Hematopoietic multipotent progenitor cell treated with erythropoietin and hydrocortisone succinate and interleukin-3 and kit ligand, for 6 days (in vitro differentiated cells): ENCODE results near the gene RDH16.
"Not testable (repeated sequence)": the region's sequence is repeated elsewhere in the genome, so short reads cannot be mapped to it uniquely, and the experiment has no call there.

Experiments
- DNase-seq: peaks from one replicate; pipeline ENCODE4 v3.0.0-alpha.2; 2015

RDH16 gene

DNA sequence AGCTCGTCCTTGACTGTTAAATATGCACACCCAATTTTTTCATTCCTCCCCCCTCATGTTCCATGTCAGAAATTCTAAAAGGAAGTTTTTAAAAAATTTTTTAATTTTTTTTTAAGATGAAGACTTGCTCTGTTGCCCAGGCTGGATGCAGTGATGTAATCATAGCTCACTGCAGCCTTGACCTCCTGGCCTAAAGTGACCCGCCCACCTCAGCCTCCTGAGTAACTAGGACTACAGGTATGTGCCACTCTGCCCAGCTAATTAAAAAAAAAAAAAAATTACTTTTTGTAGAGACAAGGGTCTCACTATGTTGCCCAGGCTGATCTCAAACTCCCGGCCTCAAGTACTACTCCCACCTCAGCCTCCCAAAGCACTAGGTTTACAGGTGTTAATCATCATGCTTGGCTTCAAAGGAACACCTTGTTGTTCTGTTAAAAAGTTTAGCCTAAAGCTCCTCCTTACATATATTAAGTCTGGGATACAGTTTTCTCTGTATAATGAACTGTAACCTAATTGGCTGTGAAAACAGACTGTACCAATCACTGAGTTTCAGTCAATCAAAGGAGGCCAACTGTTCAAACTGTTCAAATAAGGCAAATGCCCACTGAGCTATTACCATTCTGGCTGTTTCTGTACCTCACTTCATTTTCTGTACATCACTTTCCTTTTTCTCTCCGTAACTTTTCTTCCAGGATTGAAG, 41.0 kb downstream of the RDH16 start:
- no peak for DNase-seq

GRCh38 chr12:56914724-56915123, 42.7 kb downstream of the RDH16 start:
- no peak for DNase-seq

DNA sequence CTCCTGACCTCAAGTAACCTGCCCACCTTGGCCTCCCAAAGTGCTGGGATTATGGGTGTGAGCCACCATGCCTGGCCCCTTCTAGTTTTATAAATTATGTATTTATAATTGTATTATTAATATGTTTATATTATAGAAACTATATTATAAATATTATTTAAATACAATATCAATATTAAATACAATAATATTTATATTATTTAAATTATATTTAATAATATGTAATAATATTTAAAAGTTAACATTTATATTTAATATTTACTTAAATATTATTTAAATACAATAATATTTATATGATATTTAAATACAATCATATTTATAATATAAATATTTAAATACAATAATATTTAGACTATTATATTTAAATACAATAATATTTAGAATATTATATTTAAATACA, 43.2 kb downstream of the RDH16 start:
- DNase-seq: no peak

DNA sequence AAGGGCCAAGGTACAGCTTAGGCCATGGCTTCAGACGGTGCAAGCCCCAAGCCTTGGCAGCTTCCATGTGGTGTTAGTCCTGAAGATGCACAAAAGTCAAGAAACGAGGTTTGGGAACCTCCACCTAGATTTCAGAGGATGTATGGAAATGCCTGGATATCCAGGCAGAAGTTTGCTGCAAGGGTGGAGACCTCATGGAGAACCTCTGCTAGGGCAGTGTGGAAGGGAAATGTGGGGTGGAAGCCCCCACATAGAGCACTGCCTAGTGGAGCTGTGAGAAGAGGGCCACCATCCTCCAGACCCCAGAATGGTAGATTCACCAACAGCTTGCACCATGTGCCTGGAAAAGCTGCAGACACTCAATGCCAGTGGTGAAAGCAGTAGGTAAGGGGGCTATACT, 48.0 kb downstream of the RDH16 start:
- DNase-seq: not testable (repeated sequence)

- DNase-seq: no peak
These were observed 49.3 kb downstream of the RDH16 start for GRCh38 chr12:56908136-56908535.

- no peak for DNase-seq
These were observed 51.6 kb downstream of the RDH16 start for GRCh38 chr12:56905852-56906251.

DNA sequence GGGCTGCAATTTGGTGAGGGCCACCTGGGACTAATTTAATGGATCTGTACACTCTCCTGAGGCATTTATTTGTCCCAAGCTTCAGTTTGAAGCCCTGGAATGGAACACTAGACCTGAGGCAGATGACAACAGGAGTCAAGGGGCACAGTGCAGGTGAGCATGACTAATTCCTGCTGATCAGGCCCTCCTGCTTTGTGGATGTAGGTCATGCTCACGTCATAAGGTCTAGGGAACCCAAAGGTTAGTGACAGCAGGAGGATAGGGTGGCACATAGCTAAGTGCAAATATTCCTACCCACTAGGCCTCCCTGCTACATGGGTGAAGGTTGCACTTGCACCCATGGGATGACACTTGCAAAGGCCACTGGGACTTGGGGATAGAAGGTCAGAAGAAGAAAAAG, 54.0 kb downstream of the RDH16 start:
- DNase-seq: no peak
